ENCODE results near the gene NEDD4L. TPM values are rescaled to one million over a fixed set of nuclear protein-coding genes. Genes with fewer than 3 reads are reported as not detected.
A peak's percentile ranks its signal among the peaks of the same experiment; 100 is the strongest.

NEDD4L gene
- total RNA-seq, 4 donors from 2014 or later: 22.7 to 39.9 (median 34.7) TPM

DNA sequence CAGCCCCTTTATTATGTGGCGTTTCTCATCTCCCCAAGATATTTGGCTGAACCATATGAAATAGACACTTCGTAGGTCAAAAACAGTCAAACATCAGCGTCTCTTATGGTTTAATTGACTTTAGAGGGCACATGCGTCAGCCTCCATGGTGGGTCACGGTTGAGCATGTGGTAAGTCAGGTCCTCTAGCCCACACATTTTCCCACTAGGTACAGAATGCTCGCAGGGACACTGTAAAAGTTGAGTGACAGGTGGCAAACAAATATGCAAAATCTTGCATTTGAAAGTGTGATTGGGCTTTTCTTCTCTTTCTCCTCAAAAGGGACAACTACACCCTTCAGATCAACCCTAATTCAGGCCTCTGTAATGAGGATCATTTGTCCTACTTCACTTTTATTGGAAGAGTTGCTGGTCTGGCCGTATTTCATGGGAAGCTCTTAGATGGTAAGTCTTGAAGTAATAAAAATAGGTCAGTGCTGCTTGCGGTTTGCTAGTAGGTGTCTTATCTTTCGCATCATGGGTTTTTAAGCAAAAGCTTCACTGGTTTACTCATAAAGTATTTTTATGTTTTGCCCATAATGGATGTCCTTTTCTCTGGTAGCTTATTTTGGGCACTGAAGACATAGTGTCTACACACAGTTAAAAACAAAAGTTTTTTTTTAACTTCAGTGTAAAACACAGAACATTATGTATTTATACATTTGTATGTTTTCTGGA lies 323.6 kb downstream of the NEDD4L start:
- Histone ChIP-seq H3K27me3 (no peaks in the 10 kb centered on the region), H3K9me3 (no peaks in the 10 kb centered on the region), H3K27ac (replicated peaks in 1 of 4) (no peak overlapping the region), H3K4me1 (peaks cover 3 to 7% (median 5%) of the 10 kb centered on the region in 4 donors), H3K4me3 (no peak overlapping the region), H3K36me3 (peaks cover 4 to 87% (median 40%) of the 10 kb centered on the region in 4 donors)
- no peak for TF ChIP-seq POLR2AphosphoS5 (IDR thresholded peaks at IDR 0.05)
- TF ChIP-seq, protein P1, sequence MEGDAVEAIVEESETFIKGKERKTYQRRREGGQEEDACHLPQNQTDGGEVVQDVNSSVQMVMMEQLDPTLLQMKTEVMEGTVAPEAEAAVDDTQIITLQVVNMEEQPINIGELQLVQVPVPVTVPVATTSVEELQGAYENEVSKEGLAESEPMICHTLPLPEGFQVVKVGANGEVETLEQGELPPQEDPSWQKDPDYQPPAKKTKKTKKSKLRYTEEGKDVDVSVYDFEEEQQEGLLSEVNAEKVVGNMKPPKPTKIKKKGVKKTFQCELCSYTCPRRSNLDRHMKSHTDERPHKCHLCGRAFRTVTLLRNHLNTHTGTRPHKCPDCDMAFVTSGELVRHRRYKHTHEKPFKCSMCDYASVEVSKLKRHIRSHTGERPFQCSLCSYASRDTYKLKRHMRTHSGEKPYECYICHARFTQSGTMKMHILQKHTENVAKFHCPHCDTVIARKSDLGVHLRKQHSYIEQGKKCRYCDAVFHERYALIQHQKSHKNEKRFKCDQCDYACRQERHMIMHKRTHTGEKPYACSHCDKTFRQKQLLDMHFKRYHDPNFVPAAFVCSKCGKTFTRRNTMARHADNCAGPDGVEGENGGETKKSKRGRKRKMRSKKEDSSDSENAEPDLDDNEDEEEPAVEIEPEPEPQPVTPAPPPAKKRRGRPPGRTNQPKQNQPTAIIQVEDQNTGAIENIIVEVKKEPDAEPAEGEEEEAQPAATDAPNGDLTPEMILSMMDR (IDR thresholded peaks at IDR 0.05): no peak
- TF ChIP-seq POLR2A (IDR thresholded peaks at IDR 0.05; ENCODE audit: low read depth): no peak
- TF ChIP-seq EP300 (IDR thresholded peaks at IDR 0.05): no peak
- intact Hi-C loops (cut with DNase I): no loop called here
- WGBS: 95% methylated on average over 9 of the region's 9 CpGs
- peak; percentile 53 for DNase-seq (ENCODE audit: extremely low spot score)

DNA sequence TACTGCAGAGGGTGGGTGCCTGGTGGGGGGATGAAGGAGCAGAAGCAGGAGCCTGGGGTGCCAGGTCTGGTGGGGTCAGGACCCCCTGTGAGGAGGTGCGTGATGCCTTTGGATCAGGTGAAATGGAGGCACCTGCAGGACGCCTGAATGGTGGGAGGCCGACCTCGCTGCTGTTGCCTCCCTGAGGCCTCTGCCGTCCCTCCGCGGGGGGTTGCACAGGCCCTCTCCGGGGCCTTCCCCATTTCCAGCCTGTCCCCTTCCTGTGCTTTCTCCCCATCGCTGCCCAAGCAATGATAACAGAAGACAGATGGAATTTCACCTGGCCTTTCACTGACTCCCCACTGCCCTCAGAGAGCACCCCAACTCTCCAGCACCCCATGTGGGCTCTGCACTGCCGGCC lies 325.6 kb downstream of the NEDD4L start:
- 100% methylated on average over 3 of the region's 10 CpGs for WGBS
- intact Hi-C loops (cut with DNase I): no loop called here
- DNase-seq (ENCODE audit: extremely low spot score): peak; percentile 84
- no peak for TF ChIP-seq EP300 (IDR thresholded peaks at IDR 0.05)
- TF ChIP-seq POLR2AphosphoS5 (IDR thresholded peaks at IDR 0.05): no peak
- Histone ChIP-seq H3K4me3 (no peak overlapping the region), H3K9me3 (no peaks in the 10 kb centered on the region), H3K27ac (replicated peaks in 1 of 4) (no peak overlapping the region), H3K36me3 (peaks cover 8 to 95% (median 52%) of the 10 kb centered on the region in 4 donors), H3K27me3 (no peaks in the 10 kb centered on the region), H3K4me1 (no peaks in the 10 kb centered on the region)

DNA sequence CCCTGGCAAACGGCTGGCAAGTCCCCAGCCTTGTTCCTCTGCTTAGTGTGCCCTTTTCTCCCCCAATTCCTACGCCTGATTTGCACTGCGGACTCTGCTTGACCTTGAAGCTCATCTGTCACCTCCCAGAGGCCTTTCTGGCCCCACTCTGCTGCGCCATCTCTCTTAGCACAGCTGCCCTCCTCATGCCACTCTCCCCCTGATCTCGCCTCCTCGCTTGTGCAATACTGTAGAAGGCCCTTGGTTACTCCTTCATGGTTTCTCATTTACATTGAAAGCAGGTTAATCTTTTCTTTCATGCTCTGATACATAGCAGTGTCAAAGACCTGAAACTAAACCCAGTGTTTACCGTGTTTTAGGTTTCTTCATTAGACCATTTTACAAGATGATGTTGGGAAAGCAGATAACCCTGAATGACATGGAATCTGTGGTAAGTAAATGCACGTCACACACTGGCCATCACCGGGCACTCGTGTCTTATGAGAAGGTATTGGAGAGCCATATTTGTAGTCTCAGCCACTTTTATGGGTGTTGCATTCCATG lies 326.1 kb downstream of the NEDD4L start:
- Histone ChIP-seq H3K9me3 (no peaks in the 10 kb centered on the region), H3K36me3 (peaks cover 8 to 95% (median 53%) of the 10 kb centered on the region in 4 donors), H3K27me3 (no peaks in the 10 kb centered on the region), H3K4me3 (no peak overlapping the region), H3K27ac (replicated peaks in 1 of 4) (no peak overlapping the region), H3K4me1 (no peaks in the 10 kb centered on the region)
- intact Hi-C loops (cut with DNase I): no loop called here
- WGBS: 97% methylated on average over 10 of the region's 10 CpGs
- DNase-seq (ENCODE audit: extremely low spot score): peak; percentile 82
- TF ChIP-seq, protein P1 (IDR thresholded peaks at IDR 0.05): no peak
- TF ChIP-seq POLR2A (IDR thresholded peaks at IDR 0.05; ENCODE audit: low read depth) (no peak), EP300 (IDR thresholded peaks at IDR 0.05) (no peak), POLR2AphosphoS5 (IDR thresholded peaks at IDR 0.05) (no peak)

DNA sequence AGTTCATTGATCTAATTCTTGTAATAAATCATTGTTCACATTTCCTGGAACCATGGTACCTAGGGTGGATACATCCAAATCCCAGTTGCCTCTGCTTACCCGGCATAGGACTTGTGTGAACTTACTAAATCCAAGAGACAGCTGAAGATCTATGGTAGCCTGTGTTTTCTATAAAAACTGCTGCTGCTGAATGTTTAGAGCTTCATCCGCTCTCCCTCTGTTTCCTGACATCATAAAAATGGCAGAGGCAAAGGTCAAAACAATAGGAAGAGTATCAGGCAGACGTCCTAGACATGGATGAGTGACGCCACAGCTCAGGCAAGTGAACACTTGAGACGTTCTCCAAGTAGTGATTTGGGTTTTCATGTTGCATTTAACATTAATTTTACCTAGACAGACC lies 326.6 kb downstream of the NEDD4L start:
- no peak overlapping the region for H3K4me3 ChIP-seq
- no peaks in the 10 kb centered on the region for H3K4me1 ChIP-seq
- no peak overlapping the region for H3K27ac ChIP-seq (replicated peaks in 1 of 4)
- no peaks in the 10 kb centered on the region for H3K27me3 ChIP-seq
- no peaks in the 10 kb centered on the region for H3K9me3 ChIP-seq
- DNase-seq (ENCODE audit: extremely low spot score): peak; percentile 55
- H3K36me3 ChIP-seq: peaks cover 4 to 94% (median 55%) of the 10 kb centered on the region in 4 donors
- WGBS: 83% methylated on average over 5 of the region's 5 CpGs
- intact Hi-C loops (cut with DNase I): no loop called here
- TF ChIP-seq, protein P1 (IDR thresholded peaks at IDR 0.05): no peak
- TF ChIP-seq POLR2A (IDR thresholded peaks at IDR 0.05; ENCODE audit: low read depth) (no peak), EP300 (IDR thresholded peaks at IDR 0.05) (no peak), POLR2AphosphoS5 (IDR thresholded peaks at IDR 0.05) (no peak)

DNA sequence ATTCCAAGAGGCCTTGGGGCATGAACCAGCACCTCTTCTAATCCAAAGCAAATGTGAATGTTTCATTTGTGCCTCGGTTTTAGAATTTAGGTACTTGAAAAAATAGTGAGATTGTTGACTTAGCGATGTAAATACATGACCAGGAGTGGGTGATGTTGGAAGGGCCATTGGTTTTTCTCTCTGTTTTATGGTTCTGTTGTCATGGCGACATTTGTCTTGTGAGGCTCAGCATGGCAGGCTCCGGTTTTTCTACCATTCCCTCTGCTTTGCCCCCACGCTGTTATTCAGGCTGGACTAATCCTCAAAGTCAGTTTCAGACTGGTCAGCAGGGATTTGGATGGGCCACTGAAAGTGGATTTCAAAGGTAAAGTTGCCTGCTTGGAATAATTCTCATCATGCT lies 329.5 kb downstream of the NEDD4L start:
- no peak overlapping the region for H3K4me3 ChIP-seq
- H3K9me3 ChIP-seq: no peaks in the 10 kb centered on the region
- no peak overlapping the region for H3K27ac ChIP-seq (replicated peaks in 1 of 4)
- TF ChIP-seq POLR2A (IDR thresholded peaks at IDR 0.05; ENCODE audit: low read depth): no peak
- TF ChIP-seq, protein P1 (IDR thresholded peaks at IDR 0.05): no peak
- TF ChIP-seq POLR2AphosphoS5 (IDR thresholded peaks at IDR 0.05): no peak
- no peak for TF ChIP-seq EP300 (IDR thresholded peaks at IDR 0.05)
- H3K27me3 ChIP-seq: no peaks in the 10 kb centered on the region
- DNase-seq (ENCODE audit: extremely low spot score): peak; percentile 45
- WGBS: 92% methylated on average over 5 of the region's 5 CpGs
- no peaks in the 10 kb centered on the region for H3K4me1 ChIP-seq
- H3K36me3 ChIP-seq: peaks cover 4 to 82% (median 46%) of the 10 kb centered on the region in 4 donors
- intact Hi-C loops (cut with DNase I): no loop called here

All from esophagus muscularis mucosa (tissue), 4 donors.